Adipocyte (in vitro differentiated cells): ENCODE results near the gene TBX5.

Experiments
- DNase-seq: peaks from one replicate; pipeline ENCODE4 v3.0.0-alpha.2; 2015; ENCODE audit warnings: low read depth
- H3K27me3 ChIP-seq: replicated peaks from 2 replicates; pipeline ENCODE4 v1.7.0; 2013; ENCODE audit warnings: mild to moderate bottlenecking, low read length, moderate library complexity; ENCODE audit not compliant: control insufficient read depth, insufficient read depth
- H3K36me3 ChIP-seq: 2 replicates; pipeline ENCODE4 v1.7.0; 2013; ENCODE audit warnings: low read length, mild to moderate bottlenecking, moderate library complexity; ENCODE audit not compliant: control insufficient read depth, insufficient read depth, severe bottlenecking
- H3K4me1 ChIP-seq: 2 replicates; pipeline ENCODE4 v1.7.0; 2013; ENCODE audit warnings: mild to moderate bottlenecking, low read length, moderate library complexity; ENCODE audit not compliant: control insufficient read depth, insufficient read depth
- H3K4me3 ChIP-seq: 2 replicates; pipeline ENCODE4 v1.7.0; 2013; ENCODE audit warnings: mild to moderate bottlenecking, low read length, moderate library complexity
- H3K9ac ChIP-seq: 2 replicates; pipeline ENCODE4 v1.7.0; 2013; ENCODE audit warnings: mild to moderate bottlenecking, low read length, moderate library complexity
- H3K9me3 ChIP-seq: 2 replicates; pipeline ENCODE4 v1.7.0; 2013; ENCODE audit warnings: mild to moderate bottlenecking, low read length, moderate library complexity; ENCODE audit not compliant: control insufficient read depth

TBX5 gene

DNA sequence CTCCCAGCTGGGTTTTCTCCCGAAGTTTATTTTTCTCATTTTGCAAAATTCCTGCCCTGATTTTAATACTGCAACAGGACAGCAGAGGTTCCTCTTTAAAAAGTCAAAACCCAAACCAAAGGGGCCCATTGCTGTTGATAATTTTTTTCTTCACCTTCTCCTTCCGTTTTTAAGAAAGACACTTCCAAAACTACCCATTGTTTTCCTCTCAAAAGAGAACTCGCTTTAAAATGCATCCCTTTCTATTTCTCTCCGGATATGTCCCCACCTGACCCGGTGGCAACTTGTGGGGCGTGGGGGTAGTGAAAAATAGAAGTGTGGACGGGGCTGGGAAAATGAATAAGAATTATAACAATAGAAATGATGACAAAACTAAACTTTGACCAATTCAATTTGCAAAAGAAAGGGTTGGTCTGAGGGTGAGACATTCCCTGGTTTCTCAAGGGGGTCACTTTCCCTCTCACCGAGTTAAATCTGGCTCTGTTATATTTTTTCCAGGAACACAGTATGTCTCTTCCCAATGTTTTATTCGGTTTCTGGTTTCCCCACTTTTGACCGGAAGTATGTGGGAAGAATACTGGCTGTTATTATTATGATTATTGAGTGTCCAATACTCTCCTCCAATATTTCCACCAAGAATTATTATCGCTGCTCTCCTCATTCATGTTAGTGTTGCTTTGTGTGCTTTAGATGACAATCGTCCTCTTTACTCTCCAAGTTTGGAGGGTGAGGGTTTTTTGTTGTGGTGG, 4.1 kb upstream of the TBX5 start:
- H3K9me3 ChIP-seq: no peaks in the 10 kb centered on the region
- peak overlapping the region; percentile 86 for H3K9ac ChIP-seq
- no peaks in the 10 kb centered on the region for H3K36me3 ChIP-seq
- DNase-seq: no peak
- peaks cover 9% of the 10 kb centered on the region for H3K27me3 ChIP-seq
- H3K4me1 ChIP-seq: peaks cover 21% of the 10 kb centered on the region
- peak overlapping the region; percentile 80 for H3K4me3 ChIP-seq

- H3K4me1 ChIP-seq: peaks cover 21% of the 10 kb centered on the region
- H3K4me3 ChIP-seq: peak overlapping the region; percentile 80
Observed at GRCh38 chr12:114408886-114409851, 3.2 kb upstream of the TBX5 start.

DNA sequence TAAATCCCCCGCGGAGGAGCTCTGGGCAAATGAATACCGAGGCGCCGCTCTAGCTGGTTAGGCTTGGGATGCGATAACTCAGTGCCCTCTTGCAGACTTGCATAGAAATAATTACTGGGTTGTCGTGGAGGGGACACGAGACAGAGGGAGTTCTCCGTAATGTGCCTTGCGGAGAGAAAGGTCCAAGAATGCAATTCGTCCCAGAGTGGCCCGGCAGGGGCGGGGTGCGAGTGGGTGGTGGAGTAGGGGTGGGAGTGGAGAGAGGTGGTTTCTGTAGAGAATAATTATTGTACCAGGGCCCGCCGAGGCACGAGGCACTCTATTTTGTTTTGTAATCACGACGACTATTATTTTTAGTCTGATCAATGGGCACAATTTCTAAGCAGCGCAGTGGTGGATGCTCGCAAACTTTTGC, 2.5 kb upstream of the TBX5 start:
- Histone ChIP-seq H3K9ac (peak overlapping the region; percentile 86), H3K4me3 (peak overlapping the region; percentile 80), H3K27me3 (no peaks in the 10 kb centered on the region), H3K9me3 (no peaks in the 10 kb centered on the region), H3K36me3 (no peaks in the 10 kb centered on the region), H3K4me1 (peaks cover 20% of the 10 kb centered on the region)
- no peak for DNase-seq

More at GRCh38 chr12:114408886-114409851, 3.2 kb upstream of the TBX5 start:
- no peak for DNase-seq
- no peaks in the 10 kb centered on the region for H3K36me3 ChIP-seq
- no peaks in the 10 kb centered on the region for H3K9me3 ChIP-seq
- peak overlapping the region; percentile 86 for H3K9ac ChIP-seq
- H3K27me3 ChIP-seq: peaks cover under 1% of the 10 kb centered on the region

DNA sequence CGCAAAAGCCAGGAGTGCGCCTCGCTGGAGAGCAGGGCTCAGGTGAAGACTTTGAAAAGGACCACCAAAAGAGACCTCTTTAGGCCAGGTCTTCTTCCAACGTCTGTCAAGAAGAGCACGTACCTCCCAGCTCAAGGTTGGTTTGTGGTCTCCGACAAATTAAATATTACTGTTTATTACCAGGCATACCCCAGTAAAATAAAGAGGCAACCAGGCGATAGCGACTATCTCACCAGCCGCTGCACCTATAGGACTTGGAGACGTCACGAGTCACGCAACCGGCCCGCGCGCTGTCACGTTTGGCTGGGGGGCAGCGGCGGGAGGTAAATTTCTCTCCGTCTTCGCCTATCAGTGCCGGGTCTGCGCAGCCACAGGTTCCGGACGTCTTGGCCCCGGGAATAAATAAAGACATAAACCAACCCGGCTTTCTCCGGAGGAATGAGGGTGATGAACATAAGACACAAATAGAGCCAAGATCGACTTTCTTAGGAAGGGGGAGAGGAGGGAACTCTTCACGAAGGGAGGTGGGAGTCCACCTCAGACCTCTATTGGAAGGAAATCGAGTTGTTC, 2.0 kb upstream of the TBX5 start:
- no peak for DNase-seq
- H3K36me3 ChIP-seq: no peaks in the 10 kb centered on the region
- H3K9me3 ChIP-seq: no peaks in the 10 kb centered on the region
- no peaks in the 10 kb centered on the region for H3K27me3 ChIP-seq
- peaks cover 16% of the 10 kb centered on the region for H3K4me1 ChIP-seq
- peak overlapping the region; percentile 80 for H3K4me3 ChIP-seq
- H3K9ac ChIP-seq: peak overlapping the region; percentile 34

DNA sequence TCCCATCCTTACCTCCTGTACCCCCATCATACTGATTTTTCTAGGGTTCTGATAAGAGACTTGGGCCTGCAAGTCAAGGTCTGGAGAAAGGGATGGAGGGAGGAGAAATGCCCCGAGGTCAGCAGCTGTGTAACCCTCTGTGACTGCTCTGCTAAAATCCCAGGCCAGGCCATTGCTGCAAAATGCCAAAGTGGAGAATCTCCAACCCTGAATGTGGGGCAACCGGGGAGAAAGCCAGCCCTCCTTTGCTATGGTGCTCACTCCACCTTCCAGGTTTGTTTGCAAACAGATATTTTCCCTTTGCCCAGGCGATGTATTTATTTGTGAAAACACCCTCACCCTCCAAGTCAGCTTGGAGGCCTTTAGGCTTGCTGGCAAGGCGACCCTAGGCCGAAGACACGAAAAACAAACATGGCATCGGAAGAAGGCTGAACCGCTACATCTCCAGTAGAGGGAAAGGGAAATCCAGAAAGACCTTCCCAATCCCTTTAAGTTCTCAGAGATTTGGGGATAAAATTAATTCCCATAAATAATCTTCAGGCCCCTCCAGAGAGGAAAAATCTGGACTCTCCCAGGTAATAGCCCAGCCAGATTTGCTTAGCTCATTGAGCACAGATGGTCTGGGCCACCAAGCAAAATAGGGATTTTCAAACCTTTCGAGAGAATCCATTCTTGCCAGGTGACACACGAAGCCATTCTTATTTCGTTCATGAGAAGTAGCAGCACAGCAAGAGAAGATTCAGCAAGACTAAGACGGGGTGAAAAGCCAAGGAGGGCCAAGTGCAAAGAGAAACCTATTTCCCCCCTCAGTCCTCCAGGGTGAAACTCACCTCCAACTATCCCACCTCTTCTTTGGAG, 1.3 kb upstream of the TBX5 start:
- H3K9ac ChIP-seq: peak overlapping the region; percentile 58
- no peaks in the 10 kb centered on the region for H3K9me3 ChIP-seq
- no peak for DNase-seq
- no peaks in the 10 kb centered on the region for H3K27me3 ChIP-seq
- H3K4me1 ChIP-seq: peaks cover 16% of the 10 kb centered on the region
- no peaks in the 10 kb centered on the region for H3K36me3 ChIP-seq
- H3K4me3 ChIP-seq: peak overlapping the region; percentile 87

DNA sequence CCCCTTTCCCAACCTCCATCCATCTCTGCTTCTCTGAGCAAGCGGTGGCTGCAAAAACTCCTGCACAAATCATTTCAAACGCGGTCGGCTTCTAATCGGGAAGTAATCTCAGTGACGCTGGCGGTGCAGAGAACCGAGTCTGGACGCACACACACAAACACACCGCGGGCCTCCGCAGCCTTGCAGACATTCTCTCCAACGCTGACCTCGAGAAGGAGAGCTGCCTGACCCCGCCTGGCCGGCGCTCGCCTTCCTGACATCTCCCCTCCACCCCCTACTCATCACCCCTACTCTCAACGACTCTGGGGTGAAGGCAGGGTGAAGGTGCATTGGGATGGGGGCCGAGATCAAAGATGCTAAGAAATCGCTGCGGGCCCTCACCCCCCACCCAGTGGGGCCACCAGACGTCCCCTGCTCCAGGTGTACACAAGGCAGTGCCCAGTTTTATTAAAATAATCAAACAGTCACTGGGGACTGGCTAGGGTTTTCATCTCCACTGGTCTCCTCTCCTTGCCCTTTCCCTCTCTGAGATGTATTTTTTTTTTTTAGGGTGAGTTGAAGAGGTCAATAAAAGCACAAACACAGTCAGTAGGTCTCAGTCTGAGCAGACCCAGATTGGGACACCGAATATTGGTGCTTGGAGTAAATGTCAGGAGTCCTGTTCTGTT, 506 bp upstream of the TBX5 start:
- Histone ChIP-seq H3K4me1 (peaks cover 17% of the 10 kb centered on the region), H3K27me3 (no peaks in the 10 kb centered on the region), H3K9ac (peak overlapping the region; percentile 58), H3K9me3 (no peaks in the 10 kb centered on the region), H3K36me3 (no peaks in the 10 kb centered on the region), H3K4me3 (peak overlapping the region; percentile 87)
- no peak for DNase-seq

- no peak for DNase-seq
- Histone ChIP-seq H3K27me3 (no peaks in the 10 kb centered on the region), H3K4me3 (peak overlapping the region; percentile 87)
Observed at GRCh38 chr12:114404926-114405518, 922 bp downstream of the TBX5 start.

DNA sequence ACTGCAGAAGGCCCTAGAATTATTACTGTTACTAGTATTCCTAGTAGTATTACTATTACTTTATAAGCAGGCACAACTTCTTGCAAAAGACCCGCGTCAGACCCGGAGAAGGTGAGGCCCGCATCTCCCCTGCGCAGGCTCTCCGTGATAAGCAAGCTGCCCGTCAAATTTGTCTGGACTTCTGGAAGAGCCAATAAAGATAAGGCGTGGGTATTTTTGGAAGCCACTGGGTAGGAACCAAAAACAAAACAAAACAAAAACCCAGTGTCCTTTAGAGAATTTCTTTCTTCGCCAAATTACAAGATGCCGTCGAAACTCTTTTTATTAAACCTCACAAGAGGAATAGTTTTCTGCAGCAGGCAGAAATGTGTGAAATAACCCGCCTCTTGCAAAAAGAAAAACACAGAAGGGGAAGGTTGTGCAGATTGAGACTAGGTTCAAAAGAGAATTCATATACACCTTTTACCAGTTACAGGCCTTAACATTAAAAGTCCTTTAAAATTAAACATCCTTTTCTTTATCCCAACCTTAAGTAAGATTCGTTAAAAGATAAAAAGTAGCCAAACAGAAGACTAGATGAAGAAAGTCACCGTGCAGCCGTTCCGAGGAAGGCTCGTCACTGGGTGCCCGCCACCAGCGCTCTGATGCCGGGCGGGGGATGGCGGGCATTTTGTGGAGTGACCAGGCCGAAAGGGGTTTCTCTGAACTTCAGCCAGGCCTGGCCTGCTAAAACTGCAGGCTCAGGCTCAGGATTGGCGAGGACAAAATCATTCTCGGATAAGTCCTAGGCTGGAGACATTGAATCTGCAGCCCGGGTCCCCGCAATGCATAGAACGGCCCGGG, 1.6 kb downstream of the TBX5 start:
- peak overlapping the region; percentile 89 for H3K9ac ChIP-seq
- no peak for DNase-seq

More at GRCh38 chr12:114404926-114405518, 922 bp downstream of the TBX5 start:
- H3K36me3 ChIP-seq: no peaks in the 10 kb centered on the region
- H3K4me1 ChIP-seq: peaks cover 21% of the 10 kb centered on the region
- peak overlapping the region; percentile 89 for H3K9ac ChIP-seq
- H3K9me3 ChIP-seq: no peaks in the 10 kb centered on the region

DNA sequence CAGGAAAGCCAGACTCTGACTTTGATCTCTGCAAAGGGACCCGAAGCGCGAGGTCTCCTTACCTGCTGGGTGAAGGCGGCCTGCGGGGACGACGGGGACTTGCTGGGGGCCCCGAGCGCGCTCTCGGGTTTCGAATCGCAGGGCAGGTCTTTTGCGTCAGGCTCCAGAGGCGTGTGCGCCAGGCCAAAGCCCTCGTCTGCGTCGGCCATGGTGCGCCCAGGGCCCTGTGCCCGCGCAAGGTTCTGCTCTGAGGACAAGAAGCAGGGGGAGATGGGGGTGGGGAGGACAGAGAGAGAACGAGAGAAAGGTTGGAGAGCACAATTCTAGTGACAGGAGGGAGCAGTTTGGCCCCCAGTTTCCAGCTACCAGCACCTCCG, 2.3 kb downstream of the TBX5 start:
- DNase-seq: no peak
- Histone ChIP-seq H3K27me3 (no peaks in the 10 kb centered on the region), H3K9ac (peak overlapping the region; percentile 89), H3K4me1 (peaks cover 19% of the 10 kb centered on the region), H3K36me3 (no peaks in the 10 kb centered on the region), H3K9me3 (no peaks in the 10 kb centered on the region), H3K4me3 (peak overlapping the region; percentile 87)

More for the DNA sequence above, 1.6 kb downstream of the TBX5 start:
- Histone ChIP-seq H3K4me1 (peaks cover 19% of the 10 kb centered on the region), H3K4me3 (peak overlapping the region; percentile 87), H3K9me3 (no peaks in the 10 kb centered on the region), H3K36me3 (no peaks in the 10 kb centered on the region), H3K27me3 (no peaks in the 10 kb centered on the region)
